ENCODE measurements around the gene CHRNA4. TPM values are rescaled to one million over a fixed set of nuclear protein-coding genes. Genes with fewer than 3 reads are reported as not detected.

Gene CHRNA4
- total RNA-seq, 2 donors from 2014 or later = not detected

DNA sequence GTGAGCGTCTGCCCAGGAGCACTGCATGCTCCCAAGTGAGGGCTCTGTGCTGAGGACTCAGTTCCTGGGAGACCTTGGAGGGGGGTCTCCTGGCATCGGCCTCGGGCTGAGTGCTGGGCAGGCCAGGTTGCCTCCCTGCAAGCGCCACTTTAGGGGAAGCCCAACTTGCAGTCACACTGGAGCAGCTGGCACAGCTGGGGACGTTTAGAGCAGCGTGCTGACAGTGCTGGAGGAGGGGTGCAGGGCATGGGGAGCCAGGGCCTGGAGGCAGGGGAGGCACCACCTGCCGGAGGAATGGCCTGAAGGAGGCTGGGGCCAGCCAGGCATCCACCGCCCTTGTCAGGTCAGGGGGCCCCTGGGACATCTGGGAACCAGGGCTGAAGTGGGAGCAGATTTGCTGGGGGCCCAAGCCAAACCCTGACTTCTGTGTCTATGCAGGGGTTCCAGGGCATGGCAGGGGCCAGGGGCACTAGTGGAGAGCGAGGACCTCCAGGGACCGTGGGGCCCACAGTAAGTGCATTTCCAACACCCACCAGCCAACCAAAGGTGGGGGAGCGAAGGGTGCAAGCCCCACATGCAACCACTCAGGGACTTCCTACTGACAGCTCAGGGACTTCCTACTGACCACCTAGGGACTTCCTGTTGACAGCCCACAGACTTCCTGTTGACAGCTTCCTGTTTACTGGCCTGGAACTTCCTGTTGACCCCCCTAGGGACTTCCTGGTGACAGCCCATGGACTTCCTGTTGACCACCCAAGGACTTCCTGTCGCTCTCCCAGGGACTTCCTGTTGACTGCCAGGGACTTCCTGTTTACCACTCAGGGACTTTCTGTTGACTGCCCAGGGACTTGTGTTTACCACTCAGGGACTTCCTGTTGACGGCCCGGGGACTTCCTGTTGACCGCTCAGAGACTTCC, 34.6 kb downstream of the CHRNA4 start:
- Mint-ChIP-seq H3K36me3 (peaks cover 3% of the 10 kb centered on the region in 2 donors), H3K9me3 (peaks cover 2% of the 10 kb centered on the region in 2 donors), H3K27ac (peak overlapping the region in 1 of 2 donors; percentile 14)
- ATAC-seq (no peak), DNase-seq (ENCODE audit: low spot score in 2 of 2) (no peak)

DNA sequence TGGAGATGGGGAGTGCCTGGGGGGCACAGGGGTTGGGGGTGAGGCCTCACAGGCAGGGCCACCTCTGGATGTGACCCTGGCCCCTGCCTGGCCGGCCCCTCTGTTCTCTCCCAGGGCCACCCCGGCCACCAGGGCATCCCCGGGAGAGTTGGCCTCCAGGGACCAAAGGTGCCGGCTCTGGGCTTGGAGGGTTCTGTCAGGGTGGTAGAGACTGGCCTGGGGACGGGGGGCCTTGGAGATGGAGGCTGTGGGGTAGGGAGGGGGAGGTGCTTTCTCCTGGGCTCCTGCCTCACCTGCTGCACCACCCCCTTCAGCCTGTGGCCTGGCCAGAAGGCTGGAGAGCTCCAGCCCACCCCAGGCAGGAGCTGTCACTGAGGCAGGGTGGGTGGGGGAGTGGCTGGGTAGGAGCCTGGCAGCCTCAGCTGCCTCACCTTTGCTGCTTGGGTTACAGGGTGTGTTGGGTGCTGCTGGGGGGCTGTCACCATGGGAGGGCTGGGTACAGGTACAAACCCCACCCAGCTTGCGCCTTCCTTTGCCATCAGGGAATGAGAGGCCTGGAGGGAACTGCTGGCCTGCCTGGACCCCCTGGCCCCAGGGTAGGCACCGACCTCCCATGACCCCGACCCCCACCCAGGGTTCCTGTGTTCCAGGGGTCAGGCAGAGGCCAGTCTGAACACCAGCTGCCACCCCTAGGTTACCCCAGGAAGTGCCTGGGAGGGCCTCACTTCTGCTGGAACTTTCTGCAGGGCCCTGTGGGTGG, 35.4 kb downstream of the CHRNA4 start:
- DNase-seq (ENCODE audit: low spot score in 2 of 2) (no peak), ATAC-seq (no peak)
- H3K36me3 Mint-ChIP-seq = no peaks in the 10 kb centered on the region
- H3K27ac Mint-ChIP-seq = no peak overlapping the region
- H3K9me3 Mint-ChIP-seq = no peaks in the 10 kb centered on the region

DNA sequence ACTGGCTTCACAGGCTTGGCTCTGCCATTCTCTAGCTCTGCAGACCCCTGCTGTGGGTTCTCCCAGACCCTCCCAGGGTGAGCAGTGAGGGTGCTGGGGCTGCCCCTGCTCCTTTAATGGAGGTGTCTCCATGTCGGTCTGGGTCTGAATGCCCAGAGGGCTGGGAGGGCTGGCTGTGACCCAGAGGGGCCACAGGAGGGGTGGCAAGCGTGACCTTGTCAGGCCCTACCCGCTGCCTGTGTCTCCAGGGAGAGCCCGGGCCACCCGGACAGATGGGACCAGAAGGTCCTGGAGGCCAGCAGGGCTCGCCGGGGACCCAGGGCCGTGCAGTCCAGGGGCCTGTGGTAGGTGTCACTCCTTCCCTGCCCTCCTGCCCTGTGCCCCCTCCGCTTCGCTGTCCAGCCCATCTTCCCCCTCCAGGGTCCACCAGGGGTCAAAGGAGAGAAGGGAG, 36.1 kb downstream of the CHRNA4 start:
- H3K36me3 Mint-ChIP-seq = no peaks in the 10 kb centered on the region
- ATAC-seq = no peak
- H3K9me3 Mint-ChIP-seq = no peaks in the 10 kb centered on the region
- no peak for DNase-seq (ENCODE audit: low spot score in 2 of 2)
- no peak overlapping the region for H3K27ac Mint-ChIP-seq

DNA sequence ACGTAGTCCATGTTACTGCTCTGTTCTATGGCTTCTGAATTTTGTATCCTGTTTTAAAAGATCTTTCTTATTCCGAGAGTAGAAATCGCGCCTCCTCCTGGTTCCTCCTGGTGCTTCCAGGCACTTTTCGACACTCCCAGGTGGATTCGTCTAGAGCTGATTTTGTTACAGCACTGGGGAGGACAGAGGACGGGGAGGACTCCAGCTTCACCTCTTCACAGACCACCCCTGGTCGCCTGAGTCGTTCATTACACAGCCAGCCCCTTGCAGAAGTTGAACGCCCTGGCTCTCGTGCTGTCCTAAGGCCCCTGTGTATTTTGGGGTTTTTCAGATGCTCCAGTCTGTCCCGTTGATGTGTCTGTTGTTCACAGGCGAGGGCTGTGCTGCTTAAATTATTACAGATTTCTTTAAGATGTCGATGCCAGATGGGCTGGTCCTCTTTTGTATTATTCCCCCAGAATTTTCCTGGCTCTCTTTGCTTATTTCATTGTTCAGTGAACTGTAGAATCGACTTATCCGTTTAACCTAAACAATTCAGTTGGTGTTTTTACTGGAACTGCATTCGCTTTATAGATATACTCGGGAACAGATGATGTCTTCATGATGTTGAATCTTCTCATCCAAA, 37.7 kb downstream of the CHRNA4 start:
- Mint-ChIP-seq H3K9me3 (no peaks in the 10 kb centered on the region), H3K27ac (no peak overlapping the region), H3K36me3 (no peaks in the 10 kb centered on the region)
- ATAC-seq (no peak), DNase-seq (ENCODE audit: low spot score in 2 of 2) (no peak)

DNA sequence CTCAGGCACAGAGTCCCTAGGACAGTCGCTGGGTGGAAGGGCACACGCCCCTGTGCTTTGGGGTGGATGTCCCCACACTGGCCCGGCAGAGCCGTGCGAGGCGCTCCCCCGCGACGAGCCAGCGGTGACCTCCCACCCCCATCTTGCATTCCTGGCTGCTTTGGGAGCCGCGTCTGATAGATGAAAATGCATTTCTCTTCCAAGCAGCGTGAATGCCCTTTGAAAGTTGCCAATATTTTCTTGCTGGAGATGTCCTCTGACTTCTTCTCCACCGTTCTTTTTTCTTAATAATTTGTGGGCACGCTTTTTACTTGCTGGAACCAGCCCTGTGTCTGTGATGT, 38.2 kb downstream of the CHRNA4 start:
- Mint-ChIP-seq H3K36me3 (no peaks in the 10 kb centered on the region), H3K27ac (no peak overlapping the region), H3K9me3 (no peaks in the 10 kb centered on the region)
- ATAC-seq (no peak), DNase-seq (ENCODE audit: low spot score in 2 of 2) (no peak)

DNA sequence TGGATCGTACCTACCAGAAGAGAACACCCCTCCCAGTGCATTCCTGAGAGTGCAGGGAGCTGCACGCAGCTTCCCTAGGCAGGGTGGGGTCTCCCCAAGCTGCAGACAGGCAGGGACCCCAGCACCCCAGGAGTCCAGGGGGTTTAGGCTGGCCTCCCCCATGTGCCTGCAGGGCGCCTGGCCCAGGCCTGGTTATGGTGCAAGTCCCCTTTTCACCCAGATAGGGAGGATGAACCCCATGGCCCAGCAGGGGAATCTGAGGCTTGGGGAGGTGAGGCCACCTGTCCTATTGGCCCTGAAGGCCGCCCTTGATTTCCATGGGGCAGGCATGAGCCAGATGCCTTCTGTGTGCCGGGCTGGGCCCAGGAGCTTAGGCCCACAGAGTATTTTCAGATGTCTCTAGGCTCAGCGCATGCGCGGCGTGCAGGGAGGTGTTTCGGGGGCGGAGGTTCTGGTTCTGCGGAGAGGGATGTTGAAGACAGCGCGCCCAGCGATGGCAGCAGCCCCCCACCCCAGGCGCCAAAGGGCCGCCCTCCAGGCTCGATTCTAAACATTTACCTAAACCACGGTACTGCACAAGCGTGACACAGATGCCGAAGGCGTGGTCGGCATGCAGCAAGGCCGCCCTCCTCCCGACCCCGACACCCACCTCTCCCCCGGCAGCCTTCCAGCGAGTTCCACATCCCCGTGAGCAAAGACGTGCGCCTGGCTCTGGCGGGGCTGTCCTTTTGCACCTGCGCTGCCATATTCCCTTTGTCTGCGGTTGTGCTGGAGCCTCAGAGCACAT, 38.8 kb downstream of the CHRNA4 start:
- DNase-seq (ENCODE audit: low spot score in 2 of 2) (peak in 1 of 2 donors; percentile 48), ATAC-seq (no peak)
- H3K27ac Mint-ChIP-seq = no peak overlapping the region
- no peaks in the 10 kb centered on the region for H3K36me3 Mint-ChIP-seq
- no peaks in the 10 kb centered on the region for H3K9me3 Mint-ChIP-seq

DNA sequence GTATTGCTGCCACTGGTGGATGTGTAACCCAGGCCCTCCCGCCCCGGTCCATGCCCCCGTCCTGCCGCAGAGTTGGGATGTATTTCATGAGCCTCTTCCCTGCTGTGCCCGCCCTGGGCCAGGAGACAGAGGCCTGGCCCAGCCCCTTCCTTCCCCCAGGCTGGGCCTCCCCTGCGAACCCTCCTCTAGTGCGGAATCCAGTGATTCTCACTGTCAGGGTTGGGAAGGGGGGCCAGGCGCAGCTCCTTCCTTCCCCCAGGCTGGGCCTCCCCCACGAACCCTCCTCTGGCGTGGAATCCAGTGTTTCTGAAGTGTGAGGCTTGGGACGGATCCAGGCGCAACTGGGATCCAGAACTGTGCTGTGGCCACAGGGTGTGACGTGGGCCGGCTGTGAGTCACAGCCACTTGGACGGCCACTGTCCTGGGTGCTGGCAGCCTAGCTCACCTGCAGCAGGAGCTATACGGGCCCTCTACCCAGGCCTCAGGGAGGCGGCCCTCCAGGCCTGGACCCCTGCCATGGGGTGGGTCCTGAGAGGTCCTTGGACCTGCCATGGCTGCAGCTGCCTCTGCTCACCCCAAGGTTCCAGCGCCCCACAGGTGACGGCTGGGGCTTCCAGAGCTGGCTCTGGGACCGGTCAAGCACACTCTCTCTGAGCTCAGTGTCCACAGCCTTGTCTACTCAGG, 39.9 kb downstream of the CHRNA4 start:
- ATAC-seq (no peak), DNase-seq (ENCODE audit: low spot score in 2 of 2) (peak in 1 of 2 donors; percentile 49)
- Mint-ChIP-seq H3K36me3 (no peaks in the 10 kb centered on the region), H3K9me3 (no peaks in the 10 kb centered on the region), H3K27ac (no peak overlapping the region)

DNA sequence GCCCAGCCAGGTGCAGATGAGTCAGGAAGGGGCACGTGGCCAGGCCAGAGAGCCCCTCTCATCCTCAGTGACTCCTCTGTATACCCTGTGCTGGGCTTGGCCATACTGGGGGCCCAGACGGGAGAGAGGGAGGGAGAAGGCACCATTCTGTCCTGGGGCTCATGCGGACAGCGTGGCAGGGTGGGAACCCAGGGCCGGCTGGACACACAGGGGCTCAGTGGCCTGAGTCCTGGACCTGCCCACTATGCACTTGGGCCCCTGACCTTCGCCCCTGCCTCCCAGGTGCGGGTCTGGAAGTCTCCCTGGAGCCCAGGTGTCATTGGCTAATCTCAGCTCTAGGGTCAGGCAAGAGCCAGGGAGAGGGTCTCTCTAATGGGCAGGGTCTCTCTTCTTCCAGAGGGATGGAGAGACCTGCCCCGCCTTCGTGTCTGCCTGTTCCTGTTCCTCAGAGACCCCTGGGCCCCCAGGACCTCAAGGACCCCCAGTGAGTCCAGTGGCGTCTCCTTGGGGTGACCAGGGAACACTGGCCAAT, 40.5 kb downstream of the CHRNA4 start:
- H3K9me3 Mint-ChIP-seq = no peaks in the 10 kb centered on the region
- peak in 1 of 2 donors; percentile 37 for DNase-seq (ENCODE audit: low spot score in 2 of 2)
- H3K36me3 Mint-ChIP-seq = no peaks in the 10 kb centered on the region
- no peak overlapping the region for H3K27ac Mint-ChIP-seq
- no peak for ATAC-seq

DNA sequence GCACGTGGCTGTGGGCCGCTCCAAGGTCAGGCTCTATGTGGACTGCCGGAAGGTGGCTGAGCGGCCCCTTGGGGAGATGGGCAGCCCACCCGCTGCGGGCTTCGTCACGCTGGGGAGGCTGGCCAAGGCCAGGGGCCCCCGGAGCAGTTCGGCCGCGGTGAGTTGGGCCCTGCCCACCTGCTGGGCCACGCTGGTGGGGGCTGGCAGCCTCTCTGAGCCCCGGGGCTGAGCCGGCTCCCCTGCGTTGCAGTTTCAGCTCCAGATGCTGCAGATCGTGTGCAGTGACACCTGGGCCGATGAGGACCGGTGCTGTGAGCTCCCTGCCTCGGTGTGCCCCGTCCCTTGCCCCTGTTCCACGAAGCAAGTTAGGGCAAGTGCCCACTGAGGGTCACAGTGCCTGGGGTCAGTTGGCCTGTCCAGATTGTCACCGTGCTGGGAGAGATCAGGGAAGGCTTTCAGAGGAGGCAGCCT, 41.1 kb downstream of the CHRNA4 start:
- DNase-seq (ENCODE audit: low spot score in 2 of 2) (no peak), ATAC-seq (no peak)
- no peak overlapping the region for H3K27ac Mint-ChIP-seq
- no peaks in the 10 kb centered on the region for H3K9me3 Mint-ChIP-seq
- no peaks in the 10 kb centered on the region for H3K36me3 Mint-ChIP-seq

DNA sequence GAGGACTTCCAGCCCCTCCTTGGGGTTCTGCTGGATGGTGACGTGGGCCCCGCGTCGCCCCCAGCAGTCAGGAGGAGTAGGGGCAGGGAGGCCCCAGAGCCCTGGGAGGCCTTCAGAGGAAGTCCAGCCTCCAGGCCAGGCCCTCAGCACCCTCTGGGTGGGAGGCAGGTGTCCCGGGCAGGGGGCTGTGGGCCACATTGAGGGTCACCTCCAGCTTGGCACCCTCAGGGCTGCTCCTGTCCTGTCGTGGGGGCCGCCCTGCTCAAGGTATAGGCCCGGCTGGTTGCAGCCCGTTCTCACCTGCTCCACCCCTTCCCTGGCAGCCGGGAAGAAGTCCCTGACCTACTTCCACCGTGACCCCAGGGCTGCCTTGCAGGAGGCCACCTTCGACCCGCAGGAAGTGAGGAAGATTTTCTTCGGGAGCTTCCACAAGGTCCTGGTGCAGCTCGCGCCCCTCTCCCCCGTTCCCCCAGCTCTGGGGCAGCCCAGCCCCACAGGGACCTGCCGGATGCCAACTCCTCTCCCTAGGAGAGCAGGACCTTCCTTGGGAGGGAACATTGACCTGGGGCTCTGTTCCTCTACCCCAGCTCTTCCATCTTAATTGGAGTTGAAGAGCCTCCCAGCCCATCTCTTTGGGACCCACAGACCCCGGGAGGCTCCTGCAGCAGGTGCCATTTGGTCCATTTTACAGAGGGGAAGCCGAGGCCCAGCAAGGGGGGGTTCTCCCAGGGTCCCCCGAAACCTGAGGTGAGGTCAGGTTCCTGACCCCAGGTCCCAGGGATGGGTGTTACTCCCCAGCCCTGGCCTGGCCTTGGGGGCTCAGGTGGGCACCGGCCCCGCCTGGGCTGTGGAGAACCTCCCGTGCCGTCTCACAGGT, 41.7 kb downstream of the CHRNA4 start:
- Mint-ChIP-seq H3K27ac (no peak overlapping the region), H3K36me3 (no peaks in the 10 kb centered on the region), H3K9me3 (no peaks in the 10 kb centered on the region)
- DNase-seq (ENCODE audit: low spot score in 2 of 2) = peak in 1 of 2 donors; percentile 45
- ATAC-seq = no peak

DNA sequence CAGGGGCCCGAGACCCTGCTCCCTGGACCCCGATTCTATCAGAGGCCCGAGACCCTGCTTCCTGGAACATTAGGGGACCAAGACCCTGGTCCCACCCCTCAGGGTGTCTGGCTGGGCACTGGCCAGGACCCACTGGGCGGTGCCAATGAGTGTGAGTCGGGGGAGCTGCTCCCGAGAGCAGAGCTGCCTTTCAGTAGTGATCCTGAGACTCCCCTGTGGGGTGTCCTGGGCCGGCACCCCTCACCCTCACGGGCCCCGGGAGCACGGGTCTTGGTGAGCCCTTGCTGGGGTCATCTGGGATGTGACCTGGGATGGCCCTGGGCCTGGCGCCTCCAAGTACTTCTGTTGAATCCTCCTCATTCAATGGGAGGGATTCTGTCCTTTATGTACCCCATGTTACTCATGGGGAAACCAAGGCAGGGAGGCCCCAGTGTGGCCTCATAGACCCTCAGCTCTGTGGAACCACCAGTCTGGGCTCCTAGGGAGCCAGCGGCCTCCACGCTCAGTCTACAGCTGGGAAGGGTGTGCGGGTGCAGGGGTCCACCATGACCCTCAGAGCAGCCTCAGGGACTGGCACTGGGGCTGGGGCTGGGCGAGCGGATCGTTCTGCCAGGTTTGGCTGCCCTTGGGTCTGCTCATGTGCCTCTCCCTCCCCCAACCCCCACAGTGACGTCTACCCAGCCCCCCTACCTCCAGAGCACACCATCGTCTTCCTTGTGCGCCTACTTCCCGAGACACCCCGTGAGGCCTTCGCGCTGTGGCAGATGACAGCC, 42.6 kb downstream of the CHRNA4 start:
- H3K27ac Mint-ChIP-seq = no peak overlapping the region
- peak in 1 of 2 donors; percentile 46 for DNase-seq (ENCODE audit: low spot score in 2 of 2)

DNA sequence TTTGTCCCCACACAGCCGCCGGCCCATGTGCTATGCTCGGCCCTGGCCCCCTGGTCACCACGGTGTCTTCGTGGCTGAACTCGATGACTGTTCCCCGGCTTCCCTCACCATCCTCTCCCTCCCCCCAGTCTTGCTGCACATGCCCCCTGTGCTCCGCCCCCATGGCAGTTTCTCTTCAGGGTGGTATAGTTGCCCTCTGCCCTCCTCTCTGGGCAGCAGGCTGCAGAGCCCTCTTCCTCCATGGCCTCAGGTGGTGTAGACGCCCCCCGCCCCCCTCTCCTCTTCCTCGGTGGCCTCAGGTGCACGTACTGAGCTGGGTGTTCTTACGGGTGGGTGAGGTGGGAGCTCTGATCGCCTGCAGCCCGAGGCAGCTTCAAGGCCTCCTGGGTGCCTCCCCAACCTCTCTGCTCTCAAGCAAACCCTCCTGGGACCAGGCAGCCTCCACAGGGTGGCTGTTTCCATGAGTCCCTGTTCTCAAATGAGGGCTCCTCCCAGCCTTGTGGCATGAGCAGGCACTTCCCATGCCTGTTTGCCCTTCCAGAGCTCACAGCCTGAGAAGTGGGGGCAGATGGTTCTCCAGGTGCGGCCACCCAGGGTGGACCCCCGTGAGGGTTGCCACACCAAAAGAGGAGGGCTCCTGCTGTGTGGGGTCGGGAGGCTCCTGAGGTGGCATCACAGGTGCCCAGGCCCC, 43.4 kb downstream of the CHRNA4 start:
- DNase-seq (ENCODE audit: low spot score in 2 of 2) (peak in 1 of 2 donors; percentile 48), ATAC-seq (no peak)
- Mint-ChIP-seq H3K27ac (no peak overlapping the region), H3K36me3 (no peaks in the 10 kb centered on the region), H3K9me3 (no peaks in the 10 kb centered on the region)

More for the DNA sequence above, 42.6 kb downstream of the CHRNA4 start:
- no peaks in the 10 kb centered on the region for H3K9me3 Mint-ChIP-seq
- ATAC-seq = no peak
- no peaks in the 10 kb centered on the region for H3K36me3 Mint-ChIP-seq

DNA sequence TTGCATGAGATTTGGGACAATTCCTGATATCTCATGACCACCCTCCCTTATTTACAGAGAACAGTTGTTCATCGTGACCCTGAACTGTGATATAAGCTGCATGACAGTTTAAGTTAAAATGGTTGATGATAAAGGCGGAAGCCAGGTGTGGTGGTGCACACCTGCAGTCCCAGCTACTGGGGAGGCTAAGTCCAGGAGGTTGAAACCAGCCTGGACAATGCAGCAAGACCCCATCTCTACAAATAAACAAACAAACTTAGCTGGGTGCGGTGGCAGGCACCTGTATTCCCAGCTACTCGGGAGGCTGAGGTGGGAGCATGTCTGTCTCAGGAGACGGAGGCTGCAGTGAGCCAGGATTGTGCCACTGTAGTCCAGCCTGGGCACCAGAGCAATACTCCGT, 44.1 kb downstream of the CHRNA4 start:
- no peak for DNase-seq (ENCODE audit: low spot score in 2 of 2)
- Mint-ChIP-seq H3K27ac (no peak overlapping the region), H3K36me3 (no peaks in the 10 kb centered on the region), H3K9me3 (no peaks in the 10 kb centered on the region)
- no peak for ATAC-seq

DNA sequence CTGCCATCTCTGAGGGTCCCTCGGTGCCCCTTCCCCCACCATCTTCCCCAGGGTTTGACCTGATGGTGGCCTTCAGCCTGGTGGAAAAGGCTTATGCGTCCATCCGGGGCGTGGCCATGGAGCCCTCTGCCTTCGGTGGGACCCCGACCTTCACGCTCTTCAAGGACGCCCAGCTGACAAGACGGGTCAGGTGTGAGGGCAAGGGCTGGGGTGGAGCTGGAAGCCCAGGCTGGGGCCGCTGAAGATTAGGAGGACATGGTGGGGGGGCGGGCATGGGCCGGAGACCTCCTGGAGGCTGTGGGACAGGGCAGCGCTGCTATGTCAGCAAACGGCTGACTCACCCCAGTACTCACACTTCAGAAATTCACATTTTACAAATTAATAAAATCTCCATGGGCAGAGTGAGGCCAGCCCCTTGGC, 44.6 kb downstream of the CHRNA4 start:
- ATAC-seq = no peak

More for the DNA sequence above, 44.6 kb downstream of the CHRNA4 start:
- H3K9me3 Mint-ChIP-seq = no peaks in the 10 kb centered on the region
- DNase-seq (ENCODE audit: low spot score in 2 of 2) = peak in 1 of 2 donors; percentile 28
- H3K36me3 Mint-ChIP-seq = no peaks in the 10 kb centered on the region
- no peak overlapping the region for H3K27ac Mint-ChIP-seq

Data from activated naive CD4-positive, alpha-beta T cell treated with anti-CD3 and anti-CD28 coated beads, Interleukin-2, amount 50 U/mL, for 72 hours (primary cell).